C4-2B (cell line): ENCODE results near the gene HOXD3.

ENCODE experiments used
- H3K27ac ChIP-seq: fragments of 450-650 bp; 2 replicates; pipeline ENCODE4 v1.5.1; 2017
- CTCF ChIP-seq: fragments of 450-650 bp; conservative IDR thresholded peaks from 2 replicates; pipeline ENCODE4 v1.5.1; 2017; ENCODE audit warnings: mild to moderate bottlenecking
- ZFX ChIP-seq: fragments of 450-650 bp; IDR thresholded peaks from 2 replicates; pipeline ENCODE4 v1.6.1; 2017

HOXD3 gene

DNA sequence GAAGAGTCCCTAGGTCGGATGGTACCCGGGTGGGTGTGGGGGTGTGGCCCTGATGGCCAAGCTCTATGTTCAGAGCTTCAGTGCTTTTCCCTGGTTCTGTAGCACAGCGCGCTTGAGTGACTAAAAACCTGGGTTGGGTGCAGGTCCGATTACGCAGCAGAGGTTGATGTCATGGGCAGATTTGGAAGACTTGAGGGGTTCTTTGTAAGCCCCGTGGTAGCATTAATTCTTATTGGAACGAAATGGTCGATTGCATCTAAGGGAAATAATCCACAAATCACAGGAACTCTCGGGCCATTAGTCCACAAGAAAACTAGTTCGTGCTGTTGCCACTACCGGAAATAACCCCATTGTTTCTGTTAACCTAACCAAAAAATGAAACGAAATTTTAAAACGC, 18.6 kb upstream of the HOXD3 start:
- TF ChIP-seq ZFX: no peak
- no peak for TF ChIP-seq CTCF
- no peak overlapping the region for H3K27ac ChIP-seq

- TF ChIP-seq ZFX (no peak), CTCF (no peak)
- no peak overlapping the region for H3K27ac ChIP-seq
These were observed 18.0 kb upstream of the HOXD3 start for GRCh38 chr2:176138923-176139660.

- H3K27ac ChIP-seq: no peak overlapping the region
- no peak for TF ChIP-seq CTCF
- TF ChIP-seq ZFX: no peak
These were observed 17.2 kb upstream of the HOXD3 start for GRCh38 chr2:176139661-176140512.

GRCh38 chr2:176140513-176141317, 16.4 kb upstream of the HOXD3 start:
- TF ChIP-seq ZFX (no peak), CTCF (peak; percentile 94)
- no peak overlapping the region for H3K27ac ChIP-seq

GRCh38 chr2:176142281-176142680, 14.8 kb upstream of the HOXD3 start:
- no peak for TF ChIP-seq CTCF
- TF ChIP-seq ZFX: no peak
- no peak overlapping the region for H3K27ac ChIP-seq

GRCh38 chr2:176145085-176145969, 11.8 kb upstream of the HOXD3 start:
- TF ChIP-seq CTCF: no peak
- no peak for TF ChIP-seq ZFX
- no peak overlapping the region for H3K27ac ChIP-seq
